ENCODE data around the gene FERMT3.

FERMT3 gene

DNA sequence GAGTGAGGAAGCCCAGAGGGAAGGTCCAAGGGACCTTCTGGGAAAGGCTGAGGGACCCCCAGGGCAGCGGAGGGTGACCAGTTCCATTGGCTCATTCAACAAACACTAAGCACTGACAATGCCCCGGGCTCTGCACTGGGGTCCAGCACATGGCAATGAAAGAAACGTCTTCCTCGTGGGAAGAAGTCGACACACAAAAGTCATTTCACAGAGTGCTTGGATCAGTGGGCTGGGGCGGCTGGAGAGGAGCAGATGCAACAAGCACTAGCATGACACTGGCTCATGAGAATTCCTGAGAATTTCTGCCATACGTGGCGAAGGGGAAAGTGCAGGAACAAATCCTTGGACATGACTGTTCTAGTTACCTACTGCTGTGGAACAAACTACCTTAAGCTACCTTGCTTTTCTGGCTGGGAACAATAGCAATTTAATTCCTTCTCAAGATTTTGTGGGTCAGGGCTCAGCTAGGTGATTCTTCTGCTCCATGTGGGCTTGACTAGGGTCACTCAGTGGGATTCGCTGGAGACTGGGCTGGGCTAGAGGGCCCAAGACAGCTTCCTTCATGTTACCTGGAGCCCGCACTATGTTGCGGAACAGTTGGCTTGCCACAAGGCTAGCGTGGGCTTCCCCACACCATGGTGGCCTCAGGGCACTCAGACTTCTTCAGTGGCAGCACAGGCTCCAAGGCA is 27.4 kb upstream of the FERMT3 start:
- ChIA-PET POLR2A (interaction anchor here (0.8 kb wide), 1 partner anchor 1484 kb away, joined by 3 read pairs; the partner anchor contains the start of gene RELA), CTCF (no interaction called here)
- no peak for TF ChIP-seq LEF1 (IDR thresholded peaks at IDR 0.05; ENCODE audit: borderline replicate concordance)
- TF ChIP-seq HDGF (IDR thresholded peaks at IDR 0.05; ENCODE audit: borderline replicate concordance): no peak
- TF ChIP-seq NFRKB (IDR thresholded peaks at IDR 0.05): no peak
- TF ChIP-seq SP1 (IDR thresholded peaks at IDR 0.05): no peak
- no peak for TF ChIP-seq BHLHE40 (IDR thresholded peaks at IDR 0.05; ENCODE audit: borderline replicate concordance)
- no peak for DNase-seq (ENCODE audit: extremely low spot score)

GRCh38 chr11:64180891-64181290 is 25.6 kb upstream of the FERMT3 start:
- TF ChIP-seq FOXK2 (IDR thresholded peaks at IDR 0.05): no peak
- no peak for TF ChIP-seq ELF4 (IDR thresholded peaks at IDR 0.05)
- TF ChIP-seq TARDBP (IDR thresholded peaks at IDR 0.05): no peak
- no peak for TF ChIP-seq BHLHE40 (IDR thresholded peaks at IDR 0.05; ENCODE audit: borderline replicate concordance)
- TF ChIP-seq, protein P1, sequence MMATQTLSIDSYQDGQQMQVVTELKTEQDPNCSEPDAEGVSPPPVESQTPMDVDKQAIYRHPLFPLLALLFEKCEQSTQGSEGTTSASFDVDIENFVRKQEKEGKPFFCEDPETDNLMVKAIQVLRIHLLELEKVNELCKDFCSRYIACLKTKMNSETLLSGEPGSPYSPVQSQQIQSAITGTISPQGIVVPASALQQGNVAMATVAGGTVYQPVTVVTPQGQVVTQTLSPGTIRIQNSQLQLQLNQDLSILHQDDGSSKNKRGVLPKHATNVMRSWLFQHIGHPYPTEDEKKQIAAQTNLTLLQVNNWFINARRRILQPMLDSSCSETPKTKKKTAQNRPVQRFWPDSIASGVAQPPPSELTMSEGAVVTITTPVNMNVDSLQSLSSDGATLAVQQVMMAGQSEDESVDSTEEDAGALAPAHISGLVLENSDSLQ (IDR thresholded peaks at IDR 0.05): no peak
- TF ChIP-seq FOXM1 (IDR thresholded peaks at IDR 0.05; ENCODE audit: borderline replicate concordance): no peak
- TF ChIP-seq LEF1 (IDR thresholded peaks at IDR 0.05; ENCODE audit: borderline replicate concordance): no peak
- no peak for TF ChIP-seq SUZ12 (IDR thresholded peaks at IDR 0.05)
- TF ChIP-seq SP1 (IDR thresholded peaks at IDR 0.05): no peak
- TF ChIP-seq HDGF (IDR thresholded peaks at IDR 0.05; ENCODE audit: borderline replicate concordance): no peak
- no peak for TF ChIP-seq FOXA1 (IDR thresholded peaks at IDR 0.05)
- TF ChIP-seq CTBP1 (IDR thresholded peaks at IDR 0.05; ENCODE audit: borderline replicate concordance): no peak
- no peak for TF ChIP-seq ZNF384 (IDR thresholded peaks at IDR 0.05)
- TF ChIP-seq ARNT (IDR thresholded peaks at IDR 0.05): no peak
- TF ChIP-seq L3MBTL2 (conservative IDR thresholded peaks at IDR 0.05): no peak
- no peak for TF ChIP-seq NFRKB (IDR thresholded peaks at IDR 0.05)
- ChIA-PET POLR2A (interaction anchor here (1.1 to 2.6 kb wide), 6 partner anchors 14 to 89 kb away, joined by 3 to 20 read pairs (median 4); partner anchors contain the start of gene MACROD1), CTCF (no interaction called here)
- no peak for DNase-seq (ENCODE audit: extremely low spot score)

GRCh38 chr11:64181506-64182411 is 24.8 kb upstream of the FERMT3 start:
- peak; percentile 79 for DNase-seq (ENCODE audit: extremely low spot score)
- ChIA-PET POLR2A (interaction anchor here (0.7 to 2.6 kb wide), 10 partner anchors 12 to 136 kb away, joined by 3 to 20 read pairs (median 4); partner anchors contain the start of genes MACROD1, NUDT22, PRDX5 and TRPT1), CTCF (interaction anchor here (0.6 to 0.7 kb wide), 2 partner anchors 68 to 143 kb away, joined by 3 read pairs; no protein-coding TSS in a partner anchor)
- TF ChIP-seq L3MBTL2 (conservative IDR thresholded peaks at IDR 0.05) (peak; percentile 58), ARNT (IDR thresholded peaks at IDR 0.05) (no peak), FOXK2 (IDR thresholded peaks at IDR 0.05) (no peak)

- CTCF ChIA-PET: no interaction called here
- DNase-seq (ENCODE audit: extremely low spot score): no peak
- POLR2A ChIA-PET: interaction anchor here (1.2 to 2.5 kb wide), 5 partner anchors 9 to 85 kb away, joined by 3 to 27 read pairs (median 4); partner anchors contain the start of gene MACROD1
- TF ChIP-seq FOXM1 (IDR thresholded peaks at IDR 0.05; ENCODE audit: borderline replicate concordance) (no peak), LEF1 (IDR thresholded peaks at IDR 0.05; ENCODE audit: borderline replicate concordance) (no peak), CTBP1 (IDR thresholded peaks at IDR 0.05; ENCODE audit: borderline replicate concordance) (no peak)
These were observed 22.6 kb upstream of the FERMT3 start for GRCh38 chr11:64183890-64184289.

- ChIA-PET POLR2A (interaction anchor here (0.6 to 2.5 kb wide), 37 partner anchors 9 to 319 kb away, joined by 3 to 27 read pairs (median 4); partner anchors contain the start of genes COX8A, DNAJC4, FERMT3 and MACROD1), CTCF (interaction anchor here (2.2 kb wide), 1 partner anchor 20 kb away, joined by 18 read pairs; no protein-coding TSS in a partner anchor)
- no peak for DNase-seq (ENCODE audit: extremely low spot score)
These were observed 21.3 kb upstream of the FERMT3 start for GRCh38 chr11:64185175-64185692.

More at GRCh38 chr11:64185175-64185692, 21.3 kb upstream of the FERMT3 start:
- TF ChIP-seq FOXM1 (IDR thresholded peaks at IDR 0.05; ENCODE audit: borderline replicate concordance) (no peak), LEF1 (IDR thresholded peaks at IDR 0.05; ENCODE audit: borderline replicate concordance) (peak; percentile 49; the same call in 1 of the 2 replicates), HDGF (IDR thresholded peaks at IDR 0.05; ENCODE audit: borderline replicate concordance) (no peak), ARNT (IDR thresholded peaks at IDR 0.05) (no peak), ZNF384 (IDR thresholded peaks at IDR 0.05) (no peak), TARDBP (IDR thresholded peaks at IDR 0.05) (no peak), FOXA1 (IDR thresholded peaks at IDR 0.05) (no peak), CTBP1 (IDR thresholded peaks at IDR 0.05; ENCODE audit: borderline replicate concordance) (no peak), BHLHE40 (IDR thresholded peaks at IDR 0.05; ENCODE audit: borderline replicate concordance) (no peak), FOXK2 (IDR thresholded peaks at IDR 0.05) (no peak), L3MBTL2 (conservative IDR thresholded peaks at IDR 0.05) (peak; percentile 97), ELF4 (IDR thresholded peaks at IDR 0.05) (peak; percentile 74), SP1 (IDR thresholded peaks at IDR 0.05) (no peak), SUZ12 (IDR thresholded peaks at IDR 0.05) (no peak), NFRKB (IDR thresholded peaks at IDR 0.05) (no peak)
- TF ChIP-seq, protein P1 (IDR thresholded peaks at IDR 0.05): no peak
